B cell (primary cell): ENCODE results near the gene USP48. TPM values are rescaled to one million over a fixed set of nuclear protein-coding genes. Genes with fewer than 3 reads are reported as not detected.

Experiments
- ATAC-seq: fragments of 200-7000 bp; cut with Tn5 transposase; one replicate; pipeline ENCODE4 v1.10.0; 2021; ENCODE audit warnings: low read depth, mild to moderate bottlenecking, moderate number of reproducible peaks, moderate library complexity
- CTCF ChIA-PET: fragments of 350-600 bp; sonication (Branson Sonifier 250); formaldehyde crosslinking; loops from one replicate; lab custom pipeline; 2021; ENCODE audit warnings: antibody characterized with exemption, inconsistent platforms; lab: Charles Lee
- POLR2A ChIA-PET: fragments of 350-600 bp; sonication (Branson Sonifier 250); formaldehyde crosslinking; loops from one replicate; lab custom pipeline; 2021; ENCODE audit warnings: antibody characterized with exemption; lab: Charles Lee
- DNase-seq: peaks from one replicate; pipeline ENCODE4 v3.0.0; 2013
- H2AFZ ChIP-seq: 2 replicates; pipeline ENCODE4 v1.6.1; 2012; ENCODE audit warnings: mild to moderate bottlenecking, low read depth, low read length; ENCODE audit not compliant: insufficient read depth, poor library complexity, severe bottlenecking
- H3K27ac ChIP-seq, 2 donors: 1 replicate in 1 of 2; 2 replicates in 1 of 2; pipeline ENCODE4 v1.5.1; 2012 to 2013; ENCODE audit warnings: low read length in 2 of 2, mild to moderate bottlenecking in 2 of 2, moderate library complexity in 1 of 2
- H3K27me3 ChIP-seq, 4 experiments: fragments of 200-600 bp in 1 of 4; sonication (generic) in 1 of 4; replicated peaks in 1 of 4; 1 replicate in 2 of 4; 2 replicates in 2 of 4; pipeline versions ENCODE4 v1.6.1 to v1.7.0; 2013 to 2016; ENCODE audit warnings: low read length in 3 of 4, mild to moderate bottlenecking in 2 of 4, mixed read lengths in 1 of 4, moderate library complexity in 1 of 4; ENCODE audit not compliant: insufficient read depth in 4 of 4, control insufficient read depth in 3 of 4; ENCODE audit errors: control extremely low read depth in 1 of 4
- H3K36me3 ChIP-seq, 2 experiments: replicated peaks in 1 of 2; 1 replicate in 1 of 2; 2 replicates in 1 of 2; pipeline versions ENCODE4 v1.6.1 to v1.7.1; 2013; ENCODE audit warnings: low read length in 1 of 2; ENCODE audit not compliant: insufficient read depth in 2 of 2, control insufficient read depth in 1 of 2; ENCODE audit errors: control extremely low read depth in 1 of 2, extremely low read depth in 1 of 2
- H3K4me1 ChIP-seq, 2 donors: fragments of 200-600 bp in 1 of 2; sonication (generic) in 1 of 2; 1 replicate in 1 of 2; 2 replicates in 1 of 2; pipeline versions ENCODE4 v1.5.1 to v1.6.1; 2013 to 2017; ENCODE audit warnings: low read length in 2 of 2; ENCODE audit not compliant: control insufficient read depth in 2 of 2, insufficient read depth in 2 of 2
- H3K4me2 ChIP-seq: replicated peaks from 2 replicates; pipeline ENCODE3; 2012; ENCODE audit warnings: mild to moderate bottlenecking, low read depth, low read length; ENCODE audit not compliant: poor library complexity, severe bottlenecking
- H3K4me3 ChIP-seq, 5 experiments: fragments of 200-600 bp in 1 of 5; sonication (generic) in 1 of 5; 1 replicate in 3 of 5; 2 replicates in 2 of 5; pipeline versions ENCODE4 v1.5.1 to v1.7.0; 2011 to 2016; ENCODE audit warnings: low read length in 4 of 5, mild to moderate bottlenecking in 4 of 5, low read depth in 2 of 5, control low read depth in 1 of 5, moderate library complexity in 1 of 5; ENCODE audit not compliant: insufficient read depth in 1 of 5; ENCODE audit errors: control extremely low read depth in 1 of 5, extremely low read depth in 1 of 5
- H3K79me2 ChIP-seq: fragments of 200-600 bp; sonication (generic); one replicate; pipeline ENCODE4 v1.6.0; 2016; ENCODE audit warnings: low read length; ENCODE audit not compliant: control insufficient read depth, insufficient read depth
- H3K9ac ChIP-seq: fragments of 200-600 bp; sonication (generic); 2 replicates; pipeline ENCODE4 v1.6.1; 2017; ENCODE audit warnings: mild to moderate bottlenecking, low read length, moderate library complexity
- H3K9me3 ChIP-seq, 3 donors: one replicate each; pipeline versions ENCODE4 v1.6.1 to v1.7.1; 2013; ENCODE audit warnings: low read length in 2 of 3; ENCODE audit not compliant: control insufficient read depth in 2 of 3, insufficient read depth in 1 of 3; ENCODE audit errors: control extremely low read depth in 1 of 3
- H4K20me1 ChIP-seq: 2 replicates; pipeline ENCODE4 v1.6.0; 2012; ENCODE audit warnings: mild to moderate bottlenecking, low read length; ENCODE audit not compliant: insufficient read depth, control insufficient read depth, poor library complexity, severe bottlenecking
- H3K27ac Mint-ChIP-seq: one replicate; pipeline ENCODE4 v1.8.0; 2021; ENCODE audit warnings: mixed read lengths
- H3K27me3 Mint-ChIP-seq: one replicate; pipeline ENCODE4 v1.8.0; 2021; ENCODE audit warnings: mixed read lengths
- H3K4me1 Mint-ChIP-seq: one replicate; pipeline ENCODE4 v1.8.0; 2021; ENCODE audit warnings: mixed read lengths
- H3K4me3 Mint-ChIP-seq: one replicate; pipeline ENCODE4 v1.8.0; 2021; ENCODE audit warnings: mixed read lengths
- H3K9me3 Mint-ChIP-seq: one replicate; pipeline ENCODE4 v1.8.0; 2022; ENCODE audit warnings: mixed read lengths; ENCODE audit not compliant: insufficient read depth
- CTCF ChIP-seq: fragments of 200-600 bp; IDR thresholded peaks from one replicate; pipeline ENCODE4 v1.8.0; 2022; ENCODE audit warnings: antibody characterized with exemption, mild to moderate bottlenecking
- EZH2 ChIP-seq: IDR thresholded peaks from 2 replicates; pipeline ENCODE4 v1.6.1; 2012; ENCODE audit warnings: borderline replicate concordance, low read depth, mild to moderate bottlenecking, moderate library complexity, low read length; ENCODE audit not compliant: insufficient read depth, poor library complexity, severe bottlenecking
- WGBS: methylation state at CpG from one replicate; pipeline ENCODE4 v1.1.5; 2013; ENCODE audit warnings: missing lambda C conversion rate; ENCODE audit not compliant: insufficient coverage; 5-methylcytosine and 5-hydroxymethylcytosine counted together
- intact Hi-C: fragments of 100-400 bp; cut with micrococcal nuclease; formaldehyde crosslinking; loops from one replicate; pipeline ENCODE4 v1.10.0; 2022
- polyA plus RNA-seq: library from polyadenylated mRNA; depleted of rRNA; stranded (reverse); fragments of >200 nt; gene quantifications from 2 replicates; pipeline ENCODE4 v1.2.3, GENCODE V29; 2012
- total RNA-seq, 2 donors: library from RNA; stranded (reverse); fragments of 120-200 nt in 1 of 2; gene quantifications; 1 replicate in 1 of 2; 2 replicates in 1 of 2; pipeline versions ENCODE4 v1.2.3 to v1.2.4, GENCODE V29; 2013 to 2022

The USP48 gene
- total and polyA plus RNA-seq, 2 donors (not counting 1 experiment from before 2014, with no cell fraction given) = 21.2 to 135 TPM

- Histone ChIP-seq H3K4me3 (no peak overlapping the region), H3K4me1 (no peaks in the 10 kb centered on the region), H3K27ac (no peak overlapping the region), H3K9ac (no peak overlapping the region), H3K27me3 (no peaks in the 10 kb centered on the region), H2AFZ (no peak overlapping the region), H3K4me2 (no peak overlapping the region), H4K20me1 (peaks cover 3% of the 10 kb centered on the region), H3K79me2 (peaks cover 4% of the 10 kb centered on the region), H3K36me3 (peaks cover 10 to 49% of the 10 kb centered on the region in 2 experiments), H3K9me3 (no peaks in the 10 kb centered on the region)
- TF ChIP-seq CTCF (no peak), EZH2 (no peak)
- ChIA-PET CTCF (no interaction called here), POLR2A (no interaction called here)
- ATAC-seq (no peak), DNase-seq (no peak)
- Mint-ChIP-seq H3K27ac (no peak overlapping the region), H3K4me3 (no peak overlapping the region), H3K4me1 (no peaks in the 10 kb centered on the region), H3K27me3 (no peaks in the 10 kb centered on the region), H3K9me3 (no peaks in the 10 kb centered on the region)
- intact Hi-C loops = no loop called here
These were observed 48.4 kb downstream of the USP48 start for GRCh38 chr1:21734526-21734925.

GRCh38 chr1:21732664-21733063, 50.3 kb downstream of the USP48 start:
- POLR2A ChIA-PET = no interaction called here
- no peak overlapping the region for H3K4me3 ChIP-seq
- no peaks in the 10 kb centered on the region for H3K9me3 ChIP-seq
- peaks cover 19 to 59% of the 10 kb centered on the region in 2 experiments for H3K36me3 ChIP-seq
- no peaks in the 10 kb centered on the region for H3K4me1 ChIP-seq
- H3K9me3 Mint-ChIP-seq = no peaks in the 10 kb centered on the region
- no peak overlapping the region for H3K27ac Mint-ChIP-seq
- no peaks in the 10 kb centered on the region for H3K27me3 ChIP-seq
- H3K4me2 ChIP-seq = no peak overlapping the region
- H3K27ac ChIP-seq = no peak overlapping the region
- H3K4me3 Mint-ChIP-seq = no peak overlapping the region
- intact Hi-C loops = no loop called here
- CTCF ChIA-PET = interaction anchor here (0.6 kb wide), 1 partner anchor 328 kb away, joined by 3 read pairs; no protein-coding TSS in a partner anchor
- no peak overlapping the region for H2AFZ ChIP-seq
- H3K79me2 ChIP-seq = peaks cover 5% of the 10 kb centered on the region
- WGBS = no CpG with 5 or more reads among the region's 1 CpG
- no peaks in the 10 kb centered on the region for H3K4me1 Mint-ChIP-seq
- H3K9ac ChIP-seq = no peak overlapping the region
- peaks cover 3% of the 10 kb centered on the region for H4K20me1 ChIP-seq
- no peak for DNase-seq
- no peak for ATAC-seq
- TF ChIP-seq CTCF (no peak), EZH2 (no peak)
- no peaks in the 10 kb centered on the region for H3K27me3 Mint-ChIP-seq
